Fibroblast of pulmonary artery (primary cell): ENCODE data around the gene IFNLR1.

Source experiments
- DNase-seq: peaks from one replicate; pipeline ENCODE4 v3.0.0-alpha.2; 2010; ENCODE audit warnings: low read depth
- H3K4me3 ChIP-seq: replicated peaks from 2 replicates; pipeline ENCODE4 v1.5.1; 2011; ENCODE audit warnings: low read depth, mild to moderate bottlenecking, control low read depth, low read length, moderate library complexity
- CTCF ChIP-seq: IDR thresholded peaks from 2 replicates; pipeline ENCODE4 v1.5.1; 2011; ENCODE audit warnings: mild to moderate bottlenecking, control low read depth, low read length, inconsistent platforms; ENCODE audit errors: missing control alignments

IFNLR1 gene

GRCh38 chr1:24189528-24189927, 2.4 kb upstream of the IFNLR1 start:
- no peak for TF ChIP-seq CTCF
- H3K4me3 ChIP-seq, result no peak overlapping the region
- DNase-seq, result no peak

- H3K4me3 ChIP-seq, result peak overlapping the region; percentile 36
- TF ChIP-seq CTCF, result no peak
- no peak for DNase-seq
These were observed 437 bp downstream of the IFNLR1 start for GRCh38 chr1:24186711-24186992.

GRCh38 chr1:24186031-24186710, 918 bp downstream of the IFNLR1 start:
- no peak for TF ChIP-seq CTCF
- no peak for DNase-seq
- H3K4me3 ChIP-seq, result no peak overlapping the region

- no peak for DNase-seq
- H3K4me3 ChIP-seq, result no peak overlapping the region
- no peak for TF ChIP-seq CTCF
These were observed 2.0 kb downstream of the IFNLR1 start for GRCh38 chr1:24185076-24185475.

GRCh38 chr1:24182061-24182460, 5.0 kb downstream of the IFNLR1 start:
- H3K4me3 ChIP-seq, result no peak overlapping the region
- TF ChIP-seq CTCF, result no peak
- no peak for DNase-seq

GRCh38 chr1:24181619-24182018, 5.5 kb downstream of the IFNLR1 start:
- DNase-seq, result no peak
- H3K4me3 ChIP-seq, result no peak overlapping the region
- TF ChIP-seq CTCF, result no peak

- DNase-seq, result no peak
These were observed 6.4 kb downstream of the IFNLR1 start for GRCh38 chr1:24180676-24181075.

More at GRCh38 chr1:24180676-24181075, 6.4 kb downstream of the IFNLR1 start:
- H3K4me3 ChIP-seq, result no peak overlapping the region
- TF ChIP-seq CTCF, result no peak
